Epithelial cell of esophagus (primary cell): ENCODE results near the gene ELL2.
"Not testable (repeated sequence)": the region's sequence is repeated elsewhere in the genome, so short reads cannot be mapped to it uniquely, and the experiment has no call there.

ENCODE experiments used
- DNase-seq: peaks from one replicate; pipeline ENCODE4 v3.0.0; 2010; ENCODE audit warnings: low read depth
- H3K4me3 ChIP-seq: 2 replicates; pipeline ENCODE4 v1.5.1; 2011; ENCODE audit warnings: mild to moderate bottlenecking, low read length, control low read depth
- CTCF ChIP-seq: IDR thresholded peaks from 2 replicates; pipeline ENCODE4 v1.5.1; 2011; ENCODE audit warnings: low read depth, mild to moderate bottlenecking, low read length, control low read depth, inconsistent platforms; ENCODE audit not compliant: insufficient read depth; ENCODE audit errors: missing control alignments

Gene ELL2

GRCh38 chr5:95858023-95858461, 103.6 kb downstream of the ELL2 start:
- H3K4me3 ChIP-seq, result no peak overlapping the region
- no peak for DNase-seq
- TF ChIP-seq CTCF, result no peak

GRCh38 chr5:95857185-95857945, 104.3 kb downstream of the ELL2 start:
- no peak for DNase-seq
- no peak overlapping the region for H3K4me3 ChIP-seq
- no peak for TF ChIP-seq CTCF

DNA sequence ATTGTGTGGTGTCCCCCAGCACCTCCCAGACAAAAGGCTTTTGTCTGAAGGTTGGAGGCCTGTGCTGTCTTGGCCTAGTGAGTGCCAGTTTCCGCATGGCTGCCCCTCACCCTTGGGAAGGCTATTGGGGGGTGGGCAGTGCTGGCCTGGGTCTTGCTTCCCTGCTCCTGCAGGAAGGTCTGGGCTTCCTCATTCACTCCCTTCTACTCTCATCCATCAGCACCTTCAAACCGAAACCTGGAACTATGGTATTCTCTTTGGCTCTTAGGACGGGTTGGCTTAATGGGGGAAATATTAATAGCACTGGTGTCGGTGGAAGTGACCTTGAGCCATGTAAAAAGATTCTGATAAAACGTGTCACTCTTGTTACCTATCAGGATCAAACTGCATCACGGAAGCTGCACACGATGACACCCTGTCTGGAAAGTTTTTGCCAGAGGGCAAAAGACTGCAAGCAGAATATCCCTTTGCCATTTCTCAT, 105.1 kb downstream of the ELL2 start:
- no peak for DNase-seq
- H3K4me3 ChIP-seq, result no peak overlapping the region
- TF ChIP-seq CTCF, result no peak

DNA sequence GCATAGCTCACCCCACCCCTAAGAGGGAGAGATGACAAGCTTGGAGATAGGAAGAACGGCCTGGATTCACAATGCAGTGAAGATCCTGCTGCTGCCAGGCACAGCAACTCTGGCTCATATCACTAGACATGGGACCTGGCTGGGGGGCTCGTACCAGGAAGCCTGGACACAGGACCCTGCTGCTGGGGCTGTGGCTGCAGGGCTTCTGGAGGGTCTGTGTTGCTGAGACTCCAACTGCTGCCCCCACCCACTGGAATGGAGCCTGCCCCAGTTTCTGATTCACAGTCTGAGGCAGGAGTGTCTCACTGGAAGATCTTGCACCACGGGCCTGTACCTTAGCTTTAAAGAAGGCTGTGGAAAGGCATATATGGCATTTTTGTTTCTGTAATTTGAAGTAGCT, 108.2 kb downstream of the ELL2 start:
- H3K4me3 ChIP-seq, result no peak overlapping the region
- no peak for TF ChIP-seq CTCF
- DNase-seq, result no peak

- no peak overlapping the region for H3K4me3 ChIP-seq
- no peak for TF ChIP-seq CTCF
- no peak for DNase-seq
These were observed 109.1 kb downstream of the ELL2 start for GRCh38 chr5:95852567-95852966.

- not testable (repeated sequence) for DNase-seq, H3K4me3 ChIP-seq
These were observed 110.5 kb downstream of the ELL2 start for GRCh38 chr5:95851141-95851540.

DNA sequence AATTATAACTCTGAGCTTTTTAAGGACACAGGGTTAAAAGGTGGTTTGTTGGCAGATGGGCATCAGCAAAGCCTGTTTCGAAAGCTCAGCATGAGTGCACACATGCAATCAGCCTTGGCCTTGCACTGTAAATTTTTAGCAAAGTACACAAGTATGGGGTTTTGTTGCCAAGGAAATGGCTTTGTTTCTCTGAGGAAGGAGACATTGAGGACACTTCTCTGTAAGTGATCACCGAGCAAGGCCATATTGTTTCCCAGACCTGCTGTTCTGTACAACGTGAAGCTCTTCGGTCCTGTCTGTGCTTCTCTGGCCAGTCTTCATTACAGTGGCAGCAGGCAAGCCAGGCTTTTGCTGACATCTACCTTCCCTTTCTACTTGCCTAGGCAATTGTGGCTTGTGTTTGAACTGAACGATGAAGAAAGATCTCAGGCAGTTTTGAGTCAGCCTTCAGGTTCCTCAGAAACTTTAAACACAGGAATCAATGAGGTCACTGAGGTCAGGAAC, 111.2 kb downstream of the ELL2 start:
- no peak for DNase-seq
- no peak for TF ChIP-seq CTCF

More for the DNA sequence above, 111.2 kb downstream of the ELL2 start:
- H3K4me3 ChIP-seq, result no peak overlapping the region
